Measurements from ENCODE around the gene MOCS3. TPM values are rescaled to one million over a fixed set of nuclear protein-coding genes. Genes with fewer than 3 reads are reported as not detected.

MOCS3 gene
- polyA plus RNA-seq, 3 donors = 0.48 to 1.9 (median 1.9) TPM

GRCh38 chr20:50983321-50983720 is 24.7 kb downstream of the MOCS3 start:
- peak in 2 of 3 donors; percentile 10 to 11 for DNase-seq
- H3K9me3 Mint-ChIP-seq = peaks cover 0 to 2% (median 0%) of the 10 kb centered on the region in 7 donors
- H3K9ac ChIP-seq (ENCODE audit: insufficient read depth, low read length, poor library complexity, severe bottlenecking) = no peak overlapping the region
- peaks cover 31% of the 10 kb centered on the region for H3K4me1 Mint-ChIP-seq
- H3K4me3 ChIP-seq (replicated peaks in 1 of 3; ENCODE audit: low read depth in 2 of 3, low read length in 3 of 3) = no peak overlapping the region
- no peaks in the 10 kb centered on the region for H3K79me2 ChIP-seq (ENCODE audit: insufficient read depth, low read length)
- no CpG with 5 or more reads among the region's 2 CpGs for WGBS (ENCODE audit: insufficient coverage)
- H3K27me3 Mint-ChIP-seq (ENCODE audit: low read depth in 3 of 3) = peaks cover 13 to 27% (median 18%) of the 10 kb centered on the region in 3 donors
- no peaks in the 10 kb centered on the region for H3K36me3 Mint-ChIP-seq
- no peaks in the 10 kb centered on the region for H3K27me3 ChIP-seq (ENCODE audit: control insufficient read depth in 2 of 2, insufficient read depth in 2 of 2, low read length in 2 of 2)
- no peaks in the 10 kb centered on the region for H4K20me1 ChIP-seq (ENCODE audit: insufficient read depth, low read length)
- H3K4me1 ChIP-seq (ENCODE audit: control insufficient read depth in 1 of 2, insufficient read depth in 2 of 2, low read length in 2 of 2) = peaks cover 3 to 5% of the 10 kb centered on the region in 2 donors
- H3K9me3 ChIP-seq (replicated peaks in 1 of 2; ENCODE audit: control insufficient read depth in 1 of 2, insufficient read depth in 1 of 2, low read length in 2 of 2) = no peaks in the 10 kb centered on the region
- intact Hi-C loops (cut with micrococcal nuclease) = loop anchor here (10.0 kb wide), 2 partner anchors 611 to 641 kb away; no protein-coding TSS in a partner anchor
- no peaks in the 10 kb centered on the region for H3K36me3 ChIP-seq (replicated peaks in 1 of 2; ENCODE audit: control insufficient read depth in 1 of 2, insufficient read depth in 2 of 2, low read length in 2 of 2)
- no peak overlapping the region for H3K4me3 Mint-ChIP-seq
- no peak overlapping the region for H2AFZ ChIP-seq (ENCODE audit: insufficient read depth, low read depth, low read length, poor library complexity, severe bottlenecking)
- H3K4me2 ChIP-seq (replicated peaks; ENCODE audit: extremely low read depth, low read length, poor library complexity, severe bottlenecking) = no peak overlapping the region
- peak overlapping the region in 2 of 7 donors; percentile 23 to 73 for H3K27ac Mint-ChIP-seq
- TF ChIP-seq CTCF (IDR thresholded peaks at IDR 0.05) = no peak
- no peak overlapping the region for H3K27ac ChIP-seq (ENCODE audit: low read depth in 1 of 2, low read length in 2 of 2)

- Histone ChIP-seq H3K4me1 (ENCODE audit: control insufficient read depth in 1 of 2, insufficient read depth in 2 of 2, low read length in 2 of 2) (no peaks in the 10 kb centered on the region), H3K9ac (ENCODE audit: insufficient read depth, low read length, poor library complexity, severe bottlenecking) (no peak overlapping the region), H3K4me2 (replicated peaks; ENCODE audit: extremely low read depth, low read length, poor library complexity, severe bottlenecking) (no peak overlapping the region), H3K27ac (ENCODE audit: low read depth in 1 of 2, low read length in 2 of 2) (no peak overlapping the region), H2AFZ (ENCODE audit: insufficient read depth, low read depth, low read length, poor library complexity, severe bottlenecking) (no peak overlapping the region), H3K9me3 (replicated peaks in 1 of 2; ENCODE audit: control insufficient read depth in 1 of 2, insufficient read depth in 1 of 2, low read length in 2 of 2) (no peaks in the 10 kb centered on the region), H4K20me1 (ENCODE audit: insufficient read depth, low read length) (no peaks in the 10 kb centered on the region), H3K4me3 (replicated peaks in 1 of 3; ENCODE audit: low read depth in 2 of 3, low read length in 3 of 3) (no peak overlapping the region), H3K79me2 (ENCODE audit: insufficient read depth, low read length) (no peaks in the 10 kb centered on the region), H3K27me3 (ENCODE audit: control insufficient read depth in 2 of 2, insufficient read depth in 2 of 2, low read length in 2 of 2) (no peaks in the 10 kb centered on the region), H3K36me3 (replicated peaks in 1 of 2; ENCODE audit: control insufficient read depth in 1 of 2, insufficient read depth in 2 of 2, low read length in 2 of 2) (no peaks in the 10 kb centered on the region)
- no peaks in the 10 kb centered on the region for H3K36me3 Mint-ChIP-seq
- H3K9me3 Mint-ChIP-seq = peaks cover 0 to under 1% (median 0%) of the 10 kb centered on the region in 7 donors
- no peak overlapping the region for H3K4me3 Mint-ChIP-seq
- peak; percentile 84 for TF ChIP-seq CTCF (IDR thresholded peaks at IDR 0.05)
- intact Hi-C loops (cut with micrococcal nuclease) = loop anchor here (1.0 to 10.0 kb wide), 4 partner anchors 318 to 637 kb away; no protein-coding TSS in a partner anchor
- peaks cover 5% of the 10 kb centered on the region for H3K4me1 Mint-ChIP-seq
- H3K27ac Mint-ChIP-seq = no peak overlapping the region
- DNase-seq = peak; percentile 59 to 73 (median 68)
- H3K27me3 Mint-ChIP-seq (ENCODE audit: low read depth in 3 of 3) = peaks cover 9 to 20% (median 14%) of the 10 kb centered on the region in 3 donors
- 63% methylated on average over 5 of the region's 13 CpGs for WGBS (ENCODE audit: insufficient coverage)
Measured at GRCh38 chr20:50987493-50988210, 29.0 kb downstream of the MOCS3 start.
